Activated CD8-positive, alpha-beta T cell treated with anti-CD3 and anti-CD28 coated beads, Interleukin-2, amount 10 ng/mL, durations not matched to agents 7 days and 5 days (primary cell): ENCODE measurements around the gene WWOX. TPM values are rescaled to one million over a fixed set of nuclear protein-coding genes. Genes with fewer than 3 reads are reported as not detected.

Experiments used
- ATAC-seq: fragments of 150-1000 bp; cut with Tn5 transposase; one replicate; pipeline ENCODE4 v1.10.0; 2021; ENCODE audit warnings: moderate library complexity
- CTCF ChIA-PET: fragments of 350-600 bp; sonication (Branson Sonifier 250); formaldehyde crosslinking; loops from one replicate; lab custom pipeline; 2021; ENCODE audit warnings: antibody characterized with exemption; lab: Charles Lee
- POLR2A ChIA-PET: fragments of 350-600 bp; sonication (Branson Sonifier 250); formaldehyde crosslinking; loops from one replicate; lab custom pipeline; 2021; ENCODE audit warnings: antibody characterized with exemption; lab: Charles Lee
- DNase-seq: peaks from one replicate; pipeline ENCODE4 v3.0.0-alpha.2; 2020
- H3K27ac Mint-ChIP-seq: one replicate; pipeline ENCODE4 v1.8.0; 2021; ENCODE audit warnings: mild to moderate bottlenecking, mixed read lengths
- H3K27me3 Mint-ChIP-seq: one replicate; pipeline ENCODE4 v1.8.0; 2021; ENCODE audit warnings: low read depth, mixed read lengths
- H3K36me3 Mint-ChIP-seq: one replicate; pipeline ENCODE4 v1.8.0; 2021; ENCODE audit warnings: low read depth, mixed read lengths
- H3K4me1 Mint-ChIP-seq: one replicate; pipeline ENCODE4 v1.8.0; 2021; ENCODE audit warnings: low read depth, mixed read lengths
- H3K4me3 Mint-ChIP-seq: one replicate; pipeline ENCODE4 v1.8.0; 2021; ENCODE audit warnings: mild to moderate bottlenecking, mixed read lengths
- H3K9me3 Mint-ChIP-seq: one replicate; pipeline ENCODE4 v1.8.0; 2022; ENCODE audit warnings: mixed read lengths; ENCODE audit not compliant: insufficient read depth
- total RNA-seq, 2 experiments: library from RNA; stranded (reverse); gene quantifications; one replicate each; pipeline ENCODE4 v1.2.3, GENCODE V29; 2021

The WWOX gene
- total RNA-seq, 2 experiments from 2014 or later = 34.4 to 34.9 TPM

DNA sequence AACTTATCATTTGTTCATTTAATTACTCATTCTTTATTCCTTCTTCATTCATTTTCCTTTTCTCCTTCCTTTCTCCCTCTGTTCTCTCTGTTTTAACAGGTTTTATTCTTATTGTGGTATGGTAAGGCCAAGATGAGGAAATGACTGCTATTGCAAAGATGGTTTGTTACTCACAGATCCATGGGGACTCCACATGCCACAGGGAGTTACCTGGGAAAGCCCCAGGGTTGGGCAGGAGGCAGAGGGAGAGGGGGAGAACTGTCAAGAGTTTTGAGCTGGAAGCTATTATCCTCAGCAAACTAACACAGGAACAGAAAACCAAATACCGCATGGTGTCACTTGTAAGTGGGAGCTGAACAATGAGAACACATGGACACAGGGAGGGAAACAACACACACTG is 453.3 kb downstream of the WWOX start:
- DNase-seq = no peak
- no peak for ATAC-seq
- Mint-ChIP-seq H3K9me3 (no peaks in the 10 kb centered on the region), H3K27ac (no peak overlapping the region), H3K4me3 (no peak overlapping the region), H3K36me3 (no peaks in the 10 kb centered on the region), H3K4me1 (peaks cover 5% of the 10 kb centered on the region), H3K27me3 (no peaks in the 10 kb centered on the region)
- POLR2A ChIA-PET = no interaction called here
- CTCF ChIA-PET = no interaction called here

DNA sequence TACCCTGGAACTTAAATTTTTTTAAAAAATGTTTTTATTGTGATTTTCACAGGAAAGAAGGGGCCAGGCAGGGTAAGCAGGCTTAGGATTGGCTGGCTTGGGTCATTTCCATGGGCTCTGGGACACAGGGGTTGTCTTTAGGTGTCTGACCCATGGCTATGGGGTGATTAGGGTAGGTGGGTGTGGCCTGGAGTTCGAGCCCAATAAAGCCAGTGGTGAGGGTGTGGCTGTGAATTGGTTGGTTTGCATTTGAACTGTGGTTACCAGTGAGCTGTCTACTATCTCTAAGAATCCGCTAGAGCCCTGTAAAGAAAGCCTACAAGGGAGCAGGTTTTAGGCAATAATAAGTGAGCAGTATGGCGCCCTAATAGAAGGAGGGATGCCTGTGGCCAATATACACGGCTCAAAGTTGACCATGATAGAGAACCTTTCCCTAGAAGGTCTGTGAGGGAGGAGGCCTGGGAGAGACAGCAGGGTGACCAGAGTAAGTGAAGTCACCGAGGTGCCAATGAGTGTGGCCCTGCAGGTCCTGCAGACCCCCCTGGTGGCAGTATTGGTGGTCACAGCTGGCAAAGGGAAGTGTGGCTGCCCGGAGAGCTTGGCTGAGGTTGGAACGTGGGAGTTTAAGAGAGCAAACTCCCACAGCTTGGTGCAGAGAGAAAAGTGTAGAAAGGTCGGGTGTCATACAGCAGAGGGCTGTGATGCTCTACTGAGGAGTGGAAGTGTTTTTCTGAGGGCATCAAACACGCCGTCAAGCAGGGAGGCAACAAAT is 454.0 kb downstream of the WWOX start:
- no peaks in the 10 kb centered on the region for H3K36me3 Mint-ChIP-seq
- peaks cover 5% of the 10 kb centered on the region for H3K4me1 Mint-ChIP-seq
- H3K27me3 Mint-ChIP-seq = no peaks in the 10 kb centered on the region
- DNase-seq (no peak), ATAC-seq (no peak)
- H3K4me3 Mint-ChIP-seq = no peak overlapping the region
- POLR2A ChIA-PET = no interaction called here
- no peak overlapping the region for H3K27ac Mint-ChIP-seq
- CTCF ChIA-PET = no interaction called here
- H3K9me3 Mint-ChIP-seq = no peaks in the 10 kb centered on the region

DNA sequence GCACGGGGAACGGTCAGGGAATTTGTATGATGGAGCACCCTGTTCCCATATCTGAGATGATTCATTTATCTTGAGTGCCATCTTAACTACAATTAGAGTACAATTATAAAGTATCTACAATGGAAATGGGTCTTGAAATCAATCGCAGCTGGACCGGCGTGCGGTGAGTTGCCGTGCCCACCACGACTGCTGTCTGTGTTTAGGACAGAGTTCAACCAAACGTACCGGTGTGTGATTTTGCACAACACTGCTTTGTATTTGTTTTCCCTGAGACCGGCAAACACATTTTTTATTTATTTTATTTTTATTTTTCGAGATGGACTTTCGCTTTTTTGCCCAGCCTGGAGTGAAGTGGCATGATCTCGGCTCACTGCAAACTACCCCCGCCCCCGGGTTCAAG is 457.0 kb downstream of the WWOX start:
- no peak overlapping the region for H3K27ac Mint-ChIP-seq
- peaks cover 5% of the 10 kb centered on the region for H3K4me1 Mint-ChIP-seq
- ChIA-PET POLR2A (no interaction called here), CTCF (no interaction called here)
- no peaks in the 10 kb centered on the region for H3K9me3 Mint-ChIP-seq
- no peak for ATAC-seq
- H3K27me3 Mint-ChIP-seq = no peaks in the 10 kb centered on the region
- H3K36me3 Mint-ChIP-seq = no peaks in the 10 kb centered on the region
- no peak for DNase-seq
- no peak overlapping the region for H3K4me3 Mint-ChIP-seq

DNA sequence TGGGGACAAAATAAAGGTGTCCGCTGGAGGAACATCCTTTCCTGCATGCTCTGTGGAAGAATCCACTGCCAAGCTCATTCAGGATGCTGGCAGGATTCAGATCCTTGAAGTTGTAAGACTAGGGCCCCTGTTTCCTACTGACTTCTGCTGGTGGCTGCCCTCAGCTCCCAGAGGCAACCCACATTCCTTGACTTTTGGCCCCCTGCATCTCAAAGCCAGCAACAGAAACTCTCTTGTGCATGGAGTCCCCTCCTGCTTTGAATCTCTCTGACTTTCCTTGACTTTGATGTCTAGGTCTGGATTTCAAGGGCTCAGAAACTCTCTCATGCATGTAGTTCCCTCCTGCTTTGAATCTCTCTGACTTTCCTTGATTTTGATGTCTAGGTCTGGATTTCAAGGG is 461.5 kb downstream of the WWOX start:
- Mint-ChIP-seq H3K27ac (no peak overlapping the region), H3K4me3 (no peak overlapping the region), H3K27me3 (no peaks in the 10 kb centered on the region), H3K4me1 (no peaks in the 10 kb centered on the region), H3K36me3 (no peaks in the 10 kb centered on the region), H3K9me3 (no peaks in the 10 kb centered on the region)
- CTCF ChIA-PET = no interaction called here
- DNase-seq = no peak
- no peak for ATAC-seq
- POLR2A ChIA-PET = interaction anchor here (0.6 kb wide), 1 partner anchor 462 kb away, joined by 3 read pairs; the partner anchor contains the start of gene WWOX

DNA sequence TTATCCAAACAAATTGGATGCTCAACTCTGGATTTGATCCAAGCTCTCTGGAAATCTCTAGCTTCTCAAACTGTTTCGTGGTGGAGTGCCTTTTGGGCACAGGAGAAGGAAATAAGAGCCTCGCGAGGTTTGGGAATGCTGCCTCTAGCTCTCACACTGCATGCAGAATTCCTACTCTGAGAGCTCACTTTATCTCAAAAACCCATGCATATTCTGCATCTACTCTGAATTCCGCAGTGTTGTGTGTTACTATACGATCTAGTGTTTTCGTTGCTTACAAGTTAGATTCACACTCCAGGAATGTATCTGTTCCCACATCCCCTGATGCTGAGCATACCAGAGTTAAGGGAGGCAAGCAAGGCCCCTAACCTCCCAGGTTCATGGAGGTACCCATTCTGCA is 462.7 kb downstream of the WWOX start:
- peaks cover 8% of the 10 kb centered on the region for H3K4me1 Mint-ChIP-seq
- no peaks in the 10 kb centered on the region for H3K9me3 Mint-ChIP-seq
- no peak for ATAC-seq
- H3K27ac Mint-ChIP-seq = no peak overlapping the region
- CTCF ChIA-PET = no interaction called here
- POLR2A ChIA-PET = no interaction called here
- DNase-seq = no peak
- no peaks in the 10 kb centered on the region for H3K36me3 Mint-ChIP-seq
- H3K27me3 Mint-ChIP-seq = no peaks in the 10 kb centered on the region
- H3K4me3 Mint-ChIP-seq = no peak overlapping the region

DNA sequence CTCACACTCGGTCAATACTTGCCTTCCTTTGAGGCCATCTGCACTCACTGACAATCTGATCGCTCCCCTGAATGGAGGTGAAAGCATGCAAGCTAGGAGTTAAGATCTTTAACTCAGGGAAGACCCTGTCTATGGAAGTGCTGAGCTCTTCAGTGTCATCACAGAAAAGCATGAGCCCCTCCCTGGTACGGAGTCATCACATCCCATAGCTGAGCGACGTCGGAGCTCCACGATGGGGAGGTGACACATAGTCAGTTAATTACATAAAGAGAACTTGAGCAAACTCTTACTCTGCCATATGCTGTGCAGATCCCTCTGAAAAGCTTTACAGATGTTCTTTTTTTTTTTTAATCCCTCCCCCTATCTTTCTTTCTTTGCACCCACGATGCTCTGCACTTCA is 463.2 kb downstream of the WWOX start:
- ATAC-seq (no peak), DNase-seq (no peak)
- no peak overlapping the region for H3K4me3 Mint-ChIP-seq
- POLR2A ChIA-PET = no interaction called here
- H3K9me3 Mint-ChIP-seq = no peaks in the 10 kb centered on the region
- no peaks in the 10 kb centered on the region for H3K36me3 Mint-ChIP-seq
- peaks cover 8% of the 10 kb centered on the region for H3K4me1 Mint-ChIP-seq
- H3K27ac Mint-ChIP-seq = no peak overlapping the region
- H3K27me3 Mint-ChIP-seq = no peaks in the 10 kb centered on the region
- CTCF ChIA-PET = no interaction called here

DNA sequence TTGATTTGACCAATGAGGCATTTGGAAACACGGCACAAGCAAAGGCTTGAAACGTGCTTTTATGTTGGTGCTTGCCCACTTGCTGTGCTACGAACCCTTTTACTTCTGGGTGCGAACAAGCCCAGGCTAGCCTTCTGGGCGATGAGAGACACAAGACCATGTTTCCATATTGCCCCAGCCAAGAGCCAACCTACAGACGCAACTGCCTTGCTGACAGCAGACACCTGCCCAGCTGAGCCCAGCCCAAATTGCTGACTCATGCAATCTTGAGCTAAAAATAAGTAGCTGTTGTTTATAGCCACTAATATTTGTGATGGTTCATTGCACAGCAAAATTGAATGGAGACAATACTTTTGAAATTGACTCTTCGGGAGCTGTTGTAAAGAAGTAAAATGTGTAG is 464.5 kb downstream of the WWOX start:
- Mint-ChIP-seq H3K27me3 (no peaks in the 10 kb centered on the region), H3K36me3 (no peaks in the 10 kb centered on the region), H3K4me1 (peaks cover 8% of the 10 kb centered on the region), H3K4me3 (no peak overlapping the region), H3K27ac (no peak overlapping the region), H3K9me3 (no peaks in the 10 kb centered on the region)
- ATAC-seq (no peak), DNase-seq (no peak)
- CTCF ChIA-PET = no interaction called here
- POLR2A ChIA-PET = no interaction called here

DNA sequence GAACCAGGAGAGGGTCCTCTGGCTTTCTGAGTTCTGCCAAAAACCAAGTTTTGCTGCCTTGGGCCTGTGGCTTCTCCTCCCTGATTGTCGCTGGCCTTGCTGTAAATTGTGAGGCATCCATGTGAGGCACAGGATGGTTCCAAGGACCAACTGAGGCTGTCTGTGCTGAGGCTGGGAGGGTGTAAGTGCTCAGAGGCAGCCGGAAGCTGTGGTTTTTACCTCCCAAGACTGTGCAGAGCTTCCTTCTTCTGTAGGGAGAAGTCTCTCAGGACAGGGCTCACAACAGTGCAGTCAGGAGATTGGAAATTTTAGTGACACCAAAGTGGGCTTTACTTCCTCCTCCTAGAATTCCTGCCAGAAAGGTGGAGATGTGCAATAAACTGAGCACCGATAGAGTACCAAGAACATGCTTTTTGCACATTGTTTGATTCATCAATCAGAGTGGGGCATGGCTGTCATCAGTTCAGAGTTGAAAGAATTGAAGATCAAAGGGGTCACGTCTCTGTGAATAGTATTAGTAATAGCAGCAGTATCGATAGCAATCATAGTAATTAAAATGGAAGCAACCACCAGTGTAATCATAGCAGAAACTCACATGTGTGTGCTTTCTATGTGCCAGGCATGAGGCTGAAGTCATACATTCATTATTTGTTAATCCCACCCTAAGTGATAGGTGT is 467.1 kb downstream of the WWOX start:
- Mint-ChIP-seq H3K36me3 (no peaks in the 10 kb centered on the region), H3K27ac (no peak overlapping the region), H3K27me3 (no peaks in the 10 kb centered on the region), H3K9me3 (no peaks in the 10 kb centered on the region), H3K4me3 (no peak overlapping the region), H3K4me1 (peaks cover 14% of the 10 kb centered on the region)
- CTCF ChIA-PET = no interaction called here
- DNase-seq = no peak
- no peak for ATAC-seq
- POLR2A ChIA-PET = no interaction called here

DNA sequence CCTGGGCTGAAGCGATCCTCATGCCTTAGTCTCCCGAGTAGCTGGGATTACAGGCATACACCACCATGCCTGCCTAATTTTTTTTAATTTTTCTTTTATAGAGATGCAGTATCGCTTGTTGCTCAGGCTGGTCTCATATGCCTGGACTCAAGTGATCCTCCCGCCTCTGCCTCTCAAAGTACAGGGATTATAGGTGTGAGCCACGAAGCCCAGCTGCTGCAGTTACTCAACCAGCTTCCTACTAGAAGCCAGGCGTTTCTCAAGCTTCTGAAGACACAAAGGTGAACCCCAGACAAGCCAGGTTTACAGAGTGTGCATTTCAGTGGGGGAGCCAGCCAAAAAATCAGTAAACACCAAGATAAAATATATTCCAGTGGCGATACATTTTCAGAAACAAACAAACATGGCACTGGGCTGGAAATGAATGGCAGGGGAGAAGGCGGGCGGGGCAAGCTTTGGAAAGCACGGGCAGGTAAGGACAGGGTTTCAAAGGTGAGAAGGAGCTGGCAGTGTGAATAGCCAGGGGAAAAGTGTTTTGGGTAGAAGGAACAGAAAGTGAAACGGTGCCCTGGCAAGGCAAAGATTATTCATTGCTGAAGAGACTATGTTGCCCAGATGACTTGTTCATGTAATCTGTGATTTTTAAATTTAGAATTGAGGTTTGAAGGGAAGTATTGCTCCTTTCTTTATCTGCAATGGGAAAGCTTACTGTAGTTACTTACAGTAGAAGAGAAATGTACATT is 471.1 kb downstream of the WWOX start:
- H3K36me3 Mint-ChIP-seq = no peaks in the 10 kb centered on the region
- ATAC-seq (no peak), DNase-seq (no peak)
- H3K9me3 Mint-ChIP-seq = no peaks in the 10 kb centered on the region
- no peaks in the 10 kb centered on the region for H3K27me3 Mint-ChIP-seq
- H3K4me1 Mint-ChIP-seq = peaks cover 14% of the 10 kb centered on the region
- no peak overlapping the region for H3K4me3 Mint-ChIP-seq
- CTCF ChIA-PET = no interaction called here
- no peak overlapping the region for H3K27ac Mint-ChIP-seq
- POLR2A ChIA-PET = no interaction called here

DNA sequence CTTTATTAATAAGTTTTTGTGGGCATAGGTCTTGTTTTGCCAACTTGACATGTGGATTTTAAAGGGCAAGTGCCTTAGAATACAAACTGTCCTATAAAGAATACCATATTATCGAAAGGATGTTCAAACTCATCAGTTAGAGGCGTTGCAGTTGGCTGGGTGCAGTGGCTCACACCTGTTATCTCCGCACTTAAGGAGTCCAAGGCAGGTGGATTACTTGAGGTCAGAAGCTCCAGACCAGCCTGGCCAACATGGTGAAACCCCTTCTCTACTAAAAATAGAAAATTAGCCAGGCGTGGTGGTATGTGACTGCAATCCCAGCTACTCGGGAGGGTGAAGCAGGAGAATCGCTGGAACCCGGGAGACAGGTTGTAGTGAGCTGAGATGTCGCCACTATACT is 472.0 kb downstream of the WWOX start:
- peaks cover 10% of the 10 kb centered on the region for H3K4me1 Mint-ChIP-seq
- H3K27ac Mint-ChIP-seq = no peak overlapping the region
- no peaks in the 10 kb centered on the region for H3K27me3 Mint-ChIP-seq
- ATAC-seq (no peak), DNase-seq (no peak)
- H3K4me3 Mint-ChIP-seq = no peak overlapping the region
- POLR2A ChIA-PET = no interaction called here
- CTCF ChIA-PET = no interaction called here
- H3K9me3 Mint-ChIP-seq = no peaks in the 10 kb centered on the region
- no peaks in the 10 kb centered on the region for H3K36me3 Mint-ChIP-seq

DNA sequence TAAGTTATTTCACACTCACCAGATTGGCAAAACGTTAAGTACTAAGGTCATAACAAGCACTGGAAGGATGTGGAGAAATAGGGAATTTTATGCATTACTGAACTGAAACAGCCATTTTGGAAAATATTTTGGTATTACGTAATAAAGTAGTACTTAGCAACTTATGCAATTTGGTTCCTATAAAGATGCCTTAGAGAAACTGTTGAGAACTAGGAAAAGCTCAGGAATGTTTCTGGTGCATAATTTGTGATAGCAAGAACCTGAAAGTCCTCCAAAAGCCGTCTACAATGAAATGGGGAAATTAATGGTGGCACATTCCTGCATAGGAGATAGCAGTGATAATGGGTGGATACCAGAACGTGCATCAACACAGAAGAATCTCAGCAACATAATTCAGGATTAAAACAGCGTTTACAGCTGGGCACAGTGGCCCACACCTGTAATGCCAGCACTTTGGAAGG is 472.5 kb downstream of the WWOX start:
- POLR2A ChIA-PET = no interaction called here
- no peaks in the 10 kb centered on the region for H3K36me3 Mint-ChIP-seq
- no peak for ATAC-seq
- H3K4me1 Mint-ChIP-seq = peaks cover 6% of the 10 kb centered on the region
- H3K27me3 Mint-ChIP-seq = no peaks in the 10 kb centered on the region
- CTCF ChIA-PET = no interaction called here
- H3K27ac Mint-ChIP-seq = no peak overlapping the region
- H3K9me3 Mint-ChIP-seq = no peaks in the 10 kb centered on the region
- H3K4me3 Mint-ChIP-seq = no peak overlapping the region
- DNase-seq = no peak

DNA sequence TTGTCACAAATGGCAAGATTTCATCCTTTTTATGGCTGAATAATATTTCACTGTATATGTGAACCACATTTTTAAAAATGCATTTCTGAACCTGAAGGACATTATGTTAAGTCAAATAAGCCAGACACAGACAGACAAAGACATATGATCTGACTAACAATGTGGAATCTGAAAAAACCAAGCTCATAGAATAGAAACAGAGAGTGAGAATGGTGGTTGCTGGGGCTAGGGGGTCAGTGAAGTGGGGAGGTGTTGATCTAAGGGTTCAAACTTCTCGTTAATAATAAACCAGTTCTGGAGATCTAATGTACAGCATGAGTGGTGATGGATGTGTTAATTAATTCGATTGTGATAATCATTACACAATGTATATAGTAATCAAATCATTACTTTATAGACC is 475.1 kb downstream of the WWOX start:
- no peak overlapping the region for H3K4me3 Mint-ChIP-seq
- H3K27me3 Mint-ChIP-seq = no peaks in the 10 kb centered on the region
- POLR2A ChIA-PET = no interaction called here
- no peak overlapping the region for H3K27ac Mint-ChIP-seq
- no peak for DNase-seq
- H3K4me1 Mint-ChIP-seq = peaks cover 6% of the 10 kb centered on the region
- ATAC-seq = no peak
- no peaks in the 10 kb centered on the region for H3K36me3 Mint-ChIP-seq
- no peaks in the 10 kb centered on the region for H3K9me3 Mint-ChIP-seq
- CTCF ChIA-PET = no interaction called here
